DOHH2 (cell line): ENCODE measurements around the gene NUDT14.

Experiments
- H3F3A ChIP-seq: fragments of 200-600 bp; sonication (generic), shearing (Covaris generic); 2 replicates; pipeline ENCODE4 v1.6.0; 2016; ENCODE audit warnings: antibody characterized with exemption, mild to moderate bottlenecking; ENCODE audit not compliant: control insufficient read depth, insufficient read depth
- H3K27ac ChIP-seq: fragments of 200-600 bp; sonication (generic); 2 replicates; pipeline ENCODE4 v1.5.1; 2014; ENCODE audit warnings: low read depth, mild to moderate bottlenecking, low read length, moderate library complexity
- H3K27me3 ChIP-seq: fragments of 200-600 bp; sonication (generic); 2 replicates; pipeline ENCODE4 v1.6.1; 2014; ENCODE audit warnings: mild to moderate bottlenecking, low read length, mixed read lengths; ENCODE audit not compliant: control insufficient read depth
- H3K36me3 ChIP-seq: fragments of 200-600 bp; sonication (generic); 2 replicates; pipeline ENCODE4 v1.6.1; 2014; ENCODE audit warnings: mild to moderate bottlenecking, low read length, moderate library complexity, mixed read lengths; ENCODE audit not compliant: control insufficient read depth
- H3K4me1 ChIP-seq: fragments of 200-600 bp; sonication (generic); 2 replicates; pipeline ENCODE4 v1.6.1; 2014; ENCODE audit warnings: mild to moderate bottlenecking, low read length, mixed read lengths; ENCODE audit not compliant: control insufficient read depth
- H3K4me2 ChIP-seq: fragments of 200-600 bp; sonication (generic); 2 replicates; pipeline ENCODE4 v1.6.0; 2014; ENCODE audit warnings: mild to moderate bottlenecking, low read length, moderate library complexity
- H3K4me3 ChIP-seq: fragments of 200-600 bp; sonication (generic); 2 replicates; pipeline ENCODE4 v1.5.1; 2014; ENCODE audit warnings: mild to moderate bottlenecking, low read length, mixed read lengths
- H3K79me2 ChIP-seq: fragments of 200-600 bp; sonication (generic); 2 replicates; pipeline ENCODE4 v1.6.1; 2014; ENCODE audit warnings: mild to moderate bottlenecking, low read length, mixed read lengths; ENCODE audit not compliant: control insufficient read depth
- H3K9me2 ChIP-seq: fragments of 200-600 bp; sonication (generic); replicated peaks from 2 replicates; pipeline ENCODE4 v1.6.1; 2014; ENCODE audit warnings: mild to moderate bottlenecking, low read length, mixed read lengths; ENCODE audit not compliant: control insufficient read depth
- H3K9me3 ChIP-seq: fragments of 200-600 bp; sonication (generic); 2 replicates; pipeline ENCODE4 v1.6.1; 2014; ENCODE audit warnings: antibody characterized with exemption, low read length, mixed read lengths; ENCODE audit not compliant: control insufficient read depth, insufficient read depth
- H4K20me1 ChIP-seq: fragments of 200-600 bp; sonication (generic); 2 replicates; pipeline ENCODE4 v1.6.0; 2014; ENCODE audit warnings: low read depth, mild to moderate bottlenecking, antibody characterized with exemption, low read length, moderate library complexity; ENCODE audit not compliant: control insufficient read depth, insufficient read depth
- EZH2phosphoT487 ChIP-seq: fragments of 200-600 bp; sonication (generic); IDR thresholded peaks from 2 replicates; pipeline ENCODE4 v1.6.1; 2017; ENCODE audit warnings: borderline replicate concordance, mild to moderate bottlenecking, antibody characterized with exemption, low read length, moderate library complexity, mixed read lengths
- TF ChIP-seq, protein P1 (sequence below): fragments of 200-600 bp; sonication (generic); IDR thresholded peaks from one replicate; pipeline ENCODE4 v1.5.1; 2014; ENCODE audit warnings: antibody characterized with exemption, mild to moderate bottlenecking, low read depth, low read length; ENCODE audit not compliant: poor library complexity, severe bottlenecking

The NUDT14 gene

DNA sequence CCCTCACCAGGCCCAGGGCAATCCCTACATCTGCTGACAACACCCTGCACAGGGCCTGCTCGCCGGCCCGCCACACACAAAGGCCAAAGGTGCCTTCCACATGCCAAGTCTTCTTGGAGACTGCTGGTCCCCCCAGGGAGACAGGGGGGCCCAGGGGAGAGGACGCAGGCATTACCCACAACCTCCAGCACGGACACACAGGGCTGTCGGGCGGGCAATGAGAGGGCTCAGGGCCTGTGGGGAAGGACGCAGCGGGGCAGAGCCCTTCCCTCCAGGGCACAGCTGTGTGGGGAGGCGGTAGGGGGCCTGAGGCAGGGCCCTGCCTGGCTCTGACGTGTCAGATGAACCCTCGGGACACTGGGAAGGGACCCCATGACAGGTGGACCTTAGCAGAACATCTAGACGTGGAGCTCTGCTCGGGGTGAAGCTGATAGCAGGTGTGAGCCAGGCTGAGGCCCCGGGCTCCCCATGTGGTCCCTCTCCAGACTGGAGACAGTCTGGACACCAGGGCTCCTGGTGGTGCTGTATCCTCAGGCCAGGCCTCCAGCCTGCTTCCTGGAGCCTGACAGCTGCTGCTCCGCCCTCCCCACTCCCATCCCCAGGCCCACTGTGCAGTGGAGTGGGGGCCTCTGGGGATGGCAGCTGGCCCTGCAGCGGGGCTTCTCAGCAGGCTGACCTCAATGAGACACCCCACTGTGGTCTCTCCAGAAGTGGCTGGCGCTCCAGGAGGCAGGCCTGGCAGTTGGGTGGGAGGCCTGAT lies 31.6 kb upstream of the NUDT14 start:
- Histone ChIP-seq H3K4me2 (no peak overlapping the region), H3K4me1 (no peaks in the 10 kb centered on the region), H3F3A (no peaks in the 10 kb centered on the region; the same call in 1 of the 2 replicates), H3K36me3 (no peaks in the 10 kb centered on the region; the same call in 1 of the 2 replicates), H3K4me3 (no peak overlapping the region), H3K79me2 (no peaks in the 10 kb centered on the region), H4K20me1 (no peaks in the 10 kb centered on the region), H3K9me2 (no peaks in the 10 kb centered on the region), H3K27me3 (no peaks in the 10 kb centered on the region), H3K27ac (no peak overlapping the region), H3K9me3 (no peaks in the 10 kb centered on the region; the same call in 1 of the 2 replicates)
- TF ChIP-seq, protein P1, sequence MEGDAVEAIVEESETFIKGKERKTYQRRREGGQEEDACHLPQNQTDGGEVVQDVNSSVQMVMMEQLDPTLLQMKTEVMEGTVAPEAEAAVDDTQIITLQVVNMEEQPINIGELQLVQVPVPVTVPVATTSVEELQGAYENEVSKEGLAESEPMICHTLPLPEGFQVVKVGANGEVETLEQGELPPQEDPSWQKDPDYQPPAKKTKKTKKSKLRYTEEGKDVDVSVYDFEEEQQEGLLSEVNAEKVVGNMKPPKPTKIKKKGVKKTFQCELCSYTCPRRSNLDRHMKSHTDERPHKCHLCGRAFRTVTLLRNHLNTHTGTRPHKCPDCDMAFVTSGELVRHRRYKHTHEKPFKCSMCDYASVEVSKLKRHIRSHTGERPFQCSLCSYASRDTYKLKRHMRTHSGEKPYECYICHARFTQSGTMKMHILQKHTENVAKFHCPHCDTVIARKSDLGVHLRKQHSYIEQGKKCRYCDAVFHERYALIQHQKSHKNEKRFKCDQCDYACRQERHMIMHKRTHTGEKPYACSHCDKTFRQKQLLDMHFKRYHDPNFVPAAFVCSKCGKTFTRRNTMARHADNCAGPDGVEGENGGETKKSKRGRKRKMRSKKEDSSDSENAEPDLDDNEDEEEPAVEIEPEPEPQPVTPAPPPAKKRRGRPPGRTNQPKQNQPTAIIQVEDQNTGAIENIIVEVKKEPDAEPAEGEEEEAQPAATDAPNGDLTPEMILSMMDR = no peak
- TF ChIP-seq EZH2phosphoT487 = no peak

DNA sequence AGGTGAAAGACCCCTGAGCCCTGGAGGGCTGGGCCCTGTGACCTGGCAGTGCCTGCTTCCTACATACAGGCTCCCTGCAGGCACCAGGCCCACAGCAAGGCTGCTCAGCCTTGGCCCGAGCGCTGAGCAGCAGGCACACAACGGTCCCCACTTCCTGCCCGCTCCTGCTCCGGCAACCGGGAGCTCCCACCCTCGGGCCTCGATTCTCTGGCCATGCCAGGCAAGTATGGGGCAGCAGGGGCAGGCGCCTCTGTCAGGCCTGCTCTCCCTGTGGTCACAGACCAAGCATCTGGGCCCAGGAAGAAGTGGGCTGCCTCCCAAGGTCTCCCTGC lies 30.6 kb upstream of the NUDT14 start:
- no peaks in the 10 kb centered on the region for H3K9me2 ChIP-seq
- no peak overlapping the region for H3K4me2 ChIP-seq
- no peaks in the 10 kb centered on the region; the same call in 1 of the 2 replicates for H3K9me3 ChIP-seq
- no peaks in the 10 kb centered on the region for H3K27me3 ChIP-seq
- no peaks in the 10 kb centered on the region for H4K20me1 ChIP-seq
- H3K36me3 ChIP-seq = no peaks in the 10 kb centered on the region
- H3K27ac ChIP-seq = no peak overlapping the region
- no peaks in the 10 kb centered on the region for H3K4me1 ChIP-seq
- no peak overlapping the region for H3K4me3 ChIP-seq
- H3F3A ChIP-seq = no peaks in the 10 kb centered on the region; the same call in 1 of the 2 replicates
- H3K79me2 ChIP-seq = no peaks in the 10 kb centered on the region
- no peak for TF ChIP-seq EZH2phosphoT487
- TF ChIP-seq, protein P1 = no peak

DNA sequence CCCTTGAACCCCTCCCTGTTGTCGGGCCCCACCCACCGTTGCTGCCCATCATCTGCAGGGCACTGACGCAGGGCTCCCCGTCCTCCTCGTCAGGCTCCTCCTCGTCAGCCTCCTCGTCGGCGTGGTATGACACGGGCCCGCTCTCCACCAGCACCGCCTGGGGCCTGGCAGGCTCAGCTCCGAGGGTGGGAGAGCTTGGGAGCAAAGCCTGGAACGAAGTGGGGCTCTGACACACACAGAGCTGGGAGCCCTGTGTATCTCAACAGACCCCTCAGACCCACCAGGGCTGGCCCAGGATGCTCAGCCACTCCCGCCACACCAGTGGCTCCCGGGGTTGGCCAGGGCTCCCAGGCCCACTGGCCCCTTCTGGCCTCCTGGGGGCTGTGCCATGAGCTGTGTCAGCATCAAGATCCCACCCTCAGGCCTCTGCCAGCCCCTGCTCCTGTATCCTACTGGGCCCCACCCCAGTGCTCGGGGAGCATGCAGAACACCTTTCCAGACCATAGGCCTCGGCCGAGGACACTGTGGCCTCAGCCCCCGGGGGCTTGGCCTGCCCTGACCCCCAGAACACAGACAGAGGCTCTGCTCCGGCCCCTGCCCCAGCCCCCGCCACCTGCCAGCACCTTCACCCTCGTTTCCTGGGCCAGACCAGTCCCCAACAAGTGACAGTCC lies 30.1 kb upstream of the NUDT14 start:
- H3K27ac ChIP-seq = no peak overlapping the region
- no peaks in the 10 kb centered on the region for H4K20me1 ChIP-seq
- no peaks in the 10 kb centered on the region for H3K9me2 ChIP-seq
- H3K4me3 ChIP-seq = no peak overlapping the region
- no peaks in the 10 kb centered on the region for H3K36me3 ChIP-seq
- no peaks in the 10 kb centered on the region for H3K4me1 ChIP-seq
- no peak overlapping the region for H3K4me2 ChIP-seq
- no peaks in the 10 kb centered on the region; the same call in 1 of the 2 replicates for H3F3A ChIP-seq
- no peaks in the 10 kb centered on the region for H3K79me2 ChIP-seq
- no peaks in the 10 kb centered on the region for H3K27me3 ChIP-seq
- no peaks in the 10 kb centered on the region; the same call in 1 of the 2 replicates for H3K9me3 ChIP-seq
- TF ChIP-seq EZH2phosphoT487 = no peak
- TF ChIP-seq, protein P1 = no peak
